Heart left ventricle (tissue), 13 donors: Measurements from ENCODE around the gene NAA60.

Source experiments
- CTCF ChIP-seq, 12 donors: fragments of 200-600 bp; sonication (generic) in 4 of 12; IDR thresholded peaks; one replicate each; pipeline versions ENCODE4 v1.5.0 to v1.8.0; 2018 to 2022; ENCODE audit warnings: antibody characterized with exemption in 12 of 12, mild to moderate bottlenecking in 5 of 12
- POLR2A ChIP-seq, 2 donors: fragments of 450-650 bp; IDR thresholded peaks; one replicate each; pipeline ENCODE4 v1.6.1; 2017; ENCODE audit warnings: antibody characterized with exemption in 2 of 2, mild to moderate bottlenecking in 2 of 2, moderate library complexity in 2 of 2
- donor health status: ischemic (EF 13 %, LVEDD 7.1; RV severe dilation, severe dysfunction).
- donor health status: DM: no; HTN: yes; CAD: no.
- donor health status: DM: no; HTN: no; CAD: no.
- donor health status: ischemic (EF 25% LVEDD 6.9; RV normal size, moderate dysfunction).
- donor health status: ischemic (EF 25% LVEDD 5.7; RV mildly dilated, moderate dysfunction).
- donor health status: ischemic (EF 35%, LVEDD 5.7; RV mildly dilated, moderate dysfunction).
- donor health status: nonischemic (EF 11% LVEDD 7.7; RV severe dilation, severe dysfunction).
- donor health status: DM: yes; HTN: yes; CAD: no.
- donor health status: PGD.
- donor health status: ischemic (EF 29% LVEDD 5.4; RV normal size, mild dysfunction).
- donor health status: nonischemic (EF 23%, LVEDD 6.1; RV moderate dilation, normal function).

- no peak for TF ChIP-seq CTCF (IDR thresholded peaks at IDR 0.05)
- no peak for TF ChIP-seq POLR2A (IDR thresholded peaks at IDR 0.05)
Observed at GRCh38 chr16:3536271-3536731, 92.8 kb downstream of the NAA60 start.
